ENCODE measurements around the gene RNF14. TPM values are rescaled to one million over a fixed set of nuclear protein-coding genes. Genes with fewer than 3 reads are reported as not detected.

RNF14 gene
- total RNA-seq, 1 experiment from 2014 or later, result 20.1 TPM

- Mint-ChIP-seq H3K4me1 (peaks cover 19 to 21% of the 10 kb centered on the region in 2 experiments), H3K27ac (no peak overlapping the region), H3K27me3 (ENCODE audit: low read depth) (no peaks in the 10 kb centered on the region), H3K4me3 (no peak overlapping the region), H3K9me3 (no peaks in the 10 kb centered on the region), H3K36me3 (ENCODE audit: insufficient read depth in 1 of 3, low read depth in 3 of 3) (no peaks in the 10 kb centered on the region)
- peaks cover 2% of the 10 kb centered on the region; the same call in 1 of the 2 replicates for H3K4me1 ChIP-seq (ENCODE audit: insufficient read depth, low read length)
- no peak overlapping the region for H3K9ac ChIP-seq (ENCODE audit: extremely low read depth, insufficient read length, low read length)
- no peaks in the 10 kb centered on the region for H4K20me1 ChIP-seq (ENCODE audit: control insufficient read depth, insufficient read depth, insufficient read length)
- no peak overlapping the region for H3K4ac ChIP-seq (ENCODE audit: low read depth, low read length)
- no peak overlapping the region for H4K5ac ChIP-seq (ENCODE audit: insufficient read length, low read depth, low read length)
- H3K23ac ChIP-seq (ENCODE audit: insufficient read length, low read depth, low read length), result no peak overlapping the region
- no peak overlapping the region for H3T11ph ChIP-seq (ENCODE audit: low read length)
- H3K79me2 ChIP-seq (ENCODE audit: insufficient read depth, low read length), result no peaks in the 10 kb centered on the region
- H3K4me2 ChIP-seq (ENCODE audit: insufficient read depth, insufficient read length, low read length), result no peak overlapping the region
- no peak for TF ChIP-seq CTCF (conservative IDR thresholded peaks at IDR 0.05)
- no peak overlapping the region for H3K18ac ChIP-seq (ENCODE audit: insufficient read length, low read depth, low read length)
- no peak overlapping the region for H3K27ac ChIP-seq (ENCODE audit: insufficient read length, low read depth, low read length)
- H2BK15ac ChIP-seq (ENCODE audit: low read depth, low read length), result no peak overlapping the region
- no peak overlapping the region for H2AFZ ChIP-seq (ENCODE audit: low read length)
- no peaks in the 10 kb centered on the region for H3K9me3 ChIP-seq (ENCODE audit: control insufficient read depth, low read depth, low read length)
- H4K8ac ChIP-seq (replicated peaks; ENCODE audit: insufficient read length, low read depth, low read length), result no peak overlapping the region
- no peak overlapping the region for H2BK120ac ChIP-seq (ENCODE audit: low read depth, low read length, poor library complexity, severe bottlenecking)
- WGBS (ENCODE audit: extremely low coverage, insufficient read length, low lambda C conversion rate), result no CpG with 5 or more reads among the region's 3 CpGs
- H3K79me1 ChIP-seq (ENCODE audit: insufficient read depth, low read depth, low read length, poor library complexity, severe bottlenecking), result no peaks in the 10 kb centered on the region
- H3K27me3 ChIP-seq (ENCODE audit: insufficient read depth, low read length), result no peaks in the 10 kb centered on the region
- H2AK5ac ChIP-seq (ENCODE audit: insufficient read length, low read length), result no peak overlapping the region
- H2BK5ac ChIP-seq (ENCODE audit: insufficient read length, low read length), result no peak overlapping the region
- no peak overlapping the region for H4K91ac ChIP-seq (ENCODE audit: insufficient read length, low read depth, low read length)
- H3K56ac ChIP-seq (ENCODE audit: insufficient read length, low read depth, low read length), result no peak overlapping the region
- H3K23me2 ChIP-seq (ENCODE audit: insufficient read length, low read depth, low read length, poor library complexity, severe bottlenecking), result no peaks in the 10 kb centered on the region
- H2BK12ac ChIP-seq (ENCODE audit: insufficient read length, low read depth, low read length), result no peak overlapping the region
- no peak for DNase-seq
- no peak overlapping the region for H3K14ac ChIP-seq (ENCODE audit: insufficient read depth, low read length)
- H2BK20ac ChIP-seq (ENCODE audit: low read depth, low read length, poor library complexity, severe bottlenecking), result no peak overlapping the region
These were observed 5.2 kb upstream of the RNF14 start for GRCh38 chr5:141963701-141964100.
